PC-9 (cell line): ENCODE data around the gene TTLL1.

Source experiments
- CTCF ChIP-seq: fragments of 200-600 bp; sonication (generic); conservative IDR thresholded peaks from 2 replicates; pipeline ENCODE4 v1.6.1; 2017; ENCODE audit warnings: mixed run types, antibody characterized with exemption, mild to moderate bottlenecking, moderate library complexity
- EZH2 ChIP-seq: fragments of 200-600 bp; sonication (generic); IDR thresholded peaks from 2 replicates; pipeline ENCODE4 v1.8.0; 2017; ENCODE audit warnings: antibody characterized with exemption, low read depth

DNA sequence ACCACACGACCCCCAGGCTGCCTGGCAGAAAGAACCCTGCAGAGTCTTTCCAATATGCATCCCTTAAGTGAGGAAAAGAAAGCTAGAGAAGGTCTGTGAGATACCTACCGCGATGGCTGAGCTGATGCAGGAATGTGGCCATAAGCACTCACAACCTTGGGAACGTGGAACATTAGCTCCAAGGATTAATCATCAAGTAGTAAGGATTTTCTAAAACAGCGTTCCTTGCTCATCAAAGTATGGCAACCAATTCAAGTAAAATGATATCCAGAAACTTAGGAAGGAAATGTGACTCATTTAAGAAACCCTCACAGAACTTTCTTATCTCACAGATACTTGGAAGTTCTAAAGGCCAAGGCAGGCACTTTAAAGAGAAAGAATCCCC is 87.0 kb downstream of the TTLL1 start:
- TF ChIP-seq CTCF (no peak), EZH2 (no peak)
